Neural cell (in vitro differentiated cells): ENCODE data around the gene MST1. TPM values are rescaled to one million over a fixed set of nuclear protein-coding genes. Genes with fewer than 3 reads are reported as not detected.

Source experiments
- H2AFZ ChIP-seq: fragments of 200-600, 300-800 bp; sonication (generic), shearing (Covaris generic); 2 replicates; pipeline ENCODE4 v1.6.0; 2014; ENCODE audit warnings: low read depth, mild to moderate bottlenecking, antibody characterized with exemption, low read length, moderate library complexity
- H3F3A ChIP-seq: fragments of 200-600 bp; shearing (Covaris generic); 2 replicates; pipeline ENCODE4 v1.6.1; 2016; ENCODE audit warnings: mild to moderate bottlenecking, moderate library complexity, mixed read lengths, antibody characterized with exemption, low read length; ENCODE audit not compliant: insufficient read depth, poor library complexity, severe bottlenecking
- H3K27ac ChIP-seq: fragments of 200-600, 300-800 bp; sonication (generic), shearing (Covaris generic); 2 replicates; pipeline ENCODE4 v1.5.1; 2014; ENCODE audit warnings: mild to moderate bottlenecking, low read length, moderate library complexity
- H3K27me3 ChIP-seq: fragments of 300-800, 200-600 bp; sonication (generic), shearing (Covaris generic); 2 replicates; pipeline ENCODE4 v1.6.0; 2014; ENCODE audit warnings: mild to moderate bottlenecking, low read depth, low read length, moderate library complexity; ENCODE audit not compliant: insufficient read depth
- H3K36me3 ChIP-seq: fragments of 300-800, 200-600 bp; sonication (generic), shearing (Covaris generic); 2 replicates; pipeline ENCODE4 v1.5.1; 2014; ENCODE audit warnings: mild to moderate bottlenecking, antibody characterized with exemption, low read length, moderate library complexity; ENCODE audit not compliant: insufficient read depth
- H3K4me2 ChIP-seq: fragments of 300-800, 200-600 bp; sonication (generic), shearing (Covaris generic); 2 replicates; pipeline ENCODE4 v1.6.0; 2014; ENCODE audit warnings: mild to moderate bottlenecking, low read length
- H3K4me3 ChIP-seq: fragments of 300-800, 200-600 bp; sonication (generic), shearing (Covaris generic); 2 replicates; pipeline ENCODE4 v1.5.1; 2014; ENCODE audit warnings: mild to moderate bottlenecking, low read length, moderate library complexity
- H3K79me2 ChIP-seq: fragments of 200-600 bp; shearing (Covaris generic); replicated peaks from 2 replicates; pipeline ENCODE4 v1.6.0; 2014; ENCODE audit warnings: mild to moderate bottlenecking, low read length, moderate library complexity; ENCODE audit not compliant: insufficient read depth
- H3K9ac ChIP-seq: fragments of 300-800, 200-600 bp; sonication (generic), shearing (Covaris generic); 2 replicates; pipeline ENCODE4 v1.6.1; 2016; ENCODE audit warnings: mild to moderate bottlenecking, low read length, mixed read lengths
- H3K9me2 ChIP-seq: fragments of 200-600 bp; shearing (Covaris generic); 2 replicates; pipeline ENCODE4 v1.6.1; 2016; ENCODE audit warnings: mild to moderate bottlenecking, low read length, mixed read lengths; ENCODE audit not compliant: insufficient read depth
- H3K9me3 ChIP-seq: fragments of 200-600, 300-800 bp; sonication (generic), shearing (Covaris generic); 2 replicates; pipeline ENCODE4 v1.6.1; 2016; ENCODE audit warnings: mild to moderate bottlenecking, mixed run types, low read length, moderate library complexity, mixed read lengths
- H4K20me1 ChIP-seq: fragments of 200-600 bp; shearing (Covaris generic); 2 replicates; pipeline ENCODE4 v1.6.1; 2016; ENCODE audit warnings: mild to moderate bottlenecking, mixed run types; ENCODE audit not compliant: insufficient read depth
- EP300 ChIP-seq: fragments of 450-650 bp; conservative IDR thresholded peaks from 2 replicates; pipeline ENCODE4 v1.6.1; 2014; ENCODE audit warnings: antibody characterized with exemption, mild to moderate bottlenecking, moderate library complexity; ENCODE audit not compliant: poor library complexity, severe bottlenecking
- EZH2 ChIP-seq: fragments of 200-600, 300-800 bp; shearing (Covaris generic), sonication (generic); IDR thresholded peaks from 2 replicates; pipeline ENCODE4 v1.6.1; 2014; ENCODE audit warnings: antibody characterized with exemption, low read length, borderline replicate concordance, mild to moderate bottlenecking; ENCODE audit not compliant: insufficient read depth, poor library complexity, severe bottlenecking
- MXI1 ChIP-seq: fragments of 450-650 bp; conservative IDR thresholded peaks from 2 replicates; pipeline ENCODE4 v1.6.1; 2014; ENCODE audit warnings: antibody characterized with exemption, mild to moderate bottlenecking; ENCODE audit not compliant: poor library complexity, severe bottlenecking
- POLR2AphosphoS5 ChIP-seq: IDR thresholded peaks from 2 replicates; pipeline ENCODE4 v1.6.1; 2012
- RAD21 ChIP-seq: fragments of 450-650 bp; conservative IDR thresholded peaks from 2 replicates; pipeline ENCODE4 v1.6.1; 2014; ENCODE audit warnings: antibody characterized with exemption, mild to moderate bottlenecking, moderate library complexity
- SMC3 ChIP-seq: fragments of 450-650 bp; conservative IDR thresholded peaks from 2 replicates; pipeline ENCODE4 v1.6.1; 2014; ENCODE audit warnings: antibody characterized with exemption, mild to moderate bottlenecking, moderate library complexity; ENCODE audit not compliant: poor library complexity
- TAF1 ChIP-seq: IDR thresholded peaks from 2 replicates; pipeline ENCODE4 v1.6.1; 2012; ENCODE audit warnings: low read depth
- polyA plus RNA-seq: library from polyadenylated mRNA; depleted of rRNA; stranded (reverse); fragments of >200 nt; gene quantifications from 2 replicates; pipeline ENCODE4 v1.2.3, GENCODE V29; 2014
- TF ChIP-seq, protein P1 (sequence below): fragments of 450-650 bp; IDR thresholded peaks from 2 replicates; pipeline ENCODE4 v1.5.1; 2014; ENCODE audit warnings: antibody characterized with exemption, mild to moderate bottlenecking, moderate library complexity; ENCODE audit not compliant: poor library complexity, severe bottlenecking
- TF ChIP-seq, protein P2 (sequence below): IDR thresholded peaks from 2 replicates; pipeline ENCODE4 v1.6.1; 2012; ENCODE audit warnings: borderline replicate concordance

The MST1 gene
- polyA plus RNA-seq, 1 donor from 2014 or later, result 64.0 TPM

DNA sequence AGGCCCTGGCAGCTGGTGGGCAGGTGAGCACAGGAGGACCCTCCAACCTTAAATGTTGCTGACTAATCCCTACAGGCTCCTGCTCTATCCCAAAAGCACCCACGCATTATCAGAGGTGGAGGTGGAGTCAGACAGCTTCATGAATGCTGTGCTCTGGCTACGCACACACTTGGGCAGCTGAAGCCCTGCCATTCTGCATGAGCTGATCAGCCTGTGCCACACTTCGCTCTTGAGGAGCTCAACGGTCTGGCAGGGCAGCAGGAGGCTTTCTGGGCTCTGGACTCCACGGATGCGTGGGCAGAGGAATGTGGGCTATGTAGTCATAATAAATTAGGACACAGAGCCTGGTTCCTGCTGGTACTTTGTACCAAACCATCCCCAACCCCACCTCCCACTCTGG lies 6.1 kb downstream of the MST1 start:
- no peaks in the 10 kb centered on the region for H3K9me2 ChIP-seq
- no peak overlapping the region for H3K4me2 ChIP-seq
- no peak overlapping the region for H3K27ac ChIP-seq
- H3F3A ChIP-seq, result no peaks in the 10 kb centered on the region
- H3K36me3 ChIP-seq, result no peaks in the 10 kb centered on the region
- H3K9ac ChIP-seq, result no peak overlapping the region
- no peaks in the 10 kb centered on the region for H3K27me3 ChIP-seq
- H4K20me1 ChIP-seq, result no peaks in the 10 kb centered on the region
- no peak overlapping the region for H3K4me3 ChIP-seq
- TF ChIP-seq POLR2AphosphoS5 (no peak), RAD21 (no peak), EZH2 (no peak), EP300 (no peak), MXI1 (no peak), TAF1 (no peak), SMC3 (no peak)
- TF ChIP-seq, protein P1, sequence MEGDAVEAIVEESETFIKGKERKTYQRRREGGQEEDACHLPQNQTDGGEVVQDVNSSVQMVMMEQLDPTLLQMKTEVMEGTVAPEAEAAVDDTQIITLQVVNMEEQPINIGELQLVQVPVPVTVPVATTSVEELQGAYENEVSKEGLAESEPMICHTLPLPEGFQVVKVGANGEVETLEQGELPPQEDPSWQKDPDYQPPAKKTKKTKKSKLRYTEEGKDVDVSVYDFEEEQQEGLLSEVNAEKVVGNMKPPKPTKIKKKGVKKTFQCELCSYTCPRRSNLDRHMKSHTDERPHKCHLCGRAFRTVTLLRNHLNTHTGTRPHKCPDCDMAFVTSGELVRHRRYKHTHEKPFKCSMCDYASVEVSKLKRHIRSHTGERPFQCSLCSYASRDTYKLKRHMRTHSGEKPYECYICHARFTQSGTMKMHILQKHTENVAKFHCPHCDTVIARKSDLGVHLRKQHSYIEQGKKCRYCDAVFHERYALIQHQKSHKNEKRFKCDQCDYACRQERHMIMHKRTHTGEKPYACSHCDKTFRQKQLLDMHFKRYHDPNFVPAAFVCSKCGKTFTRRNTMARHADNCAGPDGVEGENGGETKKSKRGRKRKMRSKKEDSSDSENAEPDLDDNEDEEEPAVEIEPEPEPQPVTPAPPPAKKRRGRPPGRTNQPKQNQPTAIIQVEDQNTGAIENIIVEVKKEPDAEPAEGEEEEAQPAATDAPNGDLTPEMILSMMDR, result no peak
- TF ChIP-seq, protein P2, sequence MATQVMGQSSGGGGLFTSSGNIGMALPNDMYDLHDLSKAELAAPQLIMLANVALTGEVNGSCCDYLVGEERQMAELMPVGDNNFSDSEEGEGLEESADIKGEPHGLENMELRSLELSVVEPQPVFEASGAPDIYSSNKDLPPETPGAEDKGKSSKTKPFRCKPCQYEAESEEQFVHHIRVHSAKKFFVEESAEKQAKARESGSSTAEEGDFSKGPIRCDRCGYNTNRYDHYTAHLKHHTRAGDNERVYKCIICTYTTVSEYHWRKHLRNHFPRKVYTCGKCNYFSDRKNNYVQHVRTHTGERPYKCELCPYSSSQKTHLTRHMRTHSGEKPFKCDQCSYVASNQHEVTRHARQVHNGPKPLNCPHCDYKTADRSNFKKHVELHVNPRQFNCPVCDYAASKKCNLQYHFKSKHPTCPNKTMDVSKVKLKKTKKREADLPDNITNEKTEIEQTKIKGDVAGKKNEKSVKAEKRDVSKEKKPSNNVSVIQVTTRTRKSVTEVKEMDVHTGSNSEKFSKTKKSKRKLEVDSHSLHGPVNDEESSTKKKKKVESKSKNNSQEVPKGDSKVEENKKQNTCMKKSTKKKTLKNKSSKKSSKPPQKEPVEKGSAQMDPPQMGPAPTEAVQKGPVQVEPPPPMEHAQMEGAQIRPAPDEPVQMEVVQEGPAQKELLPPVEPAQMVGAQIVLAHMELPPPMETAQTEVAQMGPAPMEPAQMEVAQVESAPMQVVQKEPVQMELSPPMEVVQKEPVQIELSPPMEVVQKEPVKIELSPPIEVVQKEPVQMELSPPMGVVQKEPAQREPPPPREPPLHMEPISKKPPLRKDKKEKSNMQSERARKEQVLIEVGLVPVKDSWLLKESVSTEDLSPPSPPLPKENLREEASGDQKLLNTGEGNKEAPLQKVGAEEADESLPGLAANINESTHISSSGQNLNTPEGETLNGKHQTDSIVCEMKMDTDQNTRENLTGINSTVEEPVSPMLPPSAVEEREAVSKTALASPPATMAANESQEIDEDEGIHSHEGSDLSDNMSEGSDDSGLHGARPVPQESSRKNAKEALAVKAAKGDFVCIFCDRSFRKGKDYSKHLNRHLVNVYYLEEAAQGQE, result no peak
- H2AFZ ChIP-seq, result no peak overlapping the region
- H3K9me3 ChIP-seq, result no peaks in the 10 kb centered on the region
- H3K79me2 ChIP-seq, result no peaks in the 10 kb centered on the region

DNA sequence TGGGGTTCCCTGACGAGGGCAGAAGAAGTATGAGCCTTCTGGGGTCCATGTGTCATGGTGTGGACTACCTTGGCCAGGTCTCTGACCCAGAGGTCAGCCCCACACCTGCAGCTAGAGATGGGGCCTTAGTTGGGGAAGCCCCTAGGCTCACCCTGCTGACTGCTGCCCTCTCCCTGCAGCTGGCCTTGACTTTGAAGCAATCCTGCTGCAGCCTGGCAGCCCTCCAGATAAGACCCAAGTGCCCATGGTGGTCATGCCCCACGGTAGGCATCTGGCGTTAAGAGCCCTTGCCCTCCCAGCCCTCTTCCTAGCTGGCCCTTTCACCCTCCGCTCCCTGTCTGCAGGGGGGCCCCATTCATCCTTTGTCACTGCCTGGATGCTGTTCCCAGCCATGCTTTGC lies 7.7 kb downstream of the MST1 start:
- TF ChIP-seq POLR2AphosphoS5 (no peak), RAD21 (no peak), TAF1 (no peak), SMC3 (no peak), EZH2 (no peak), EP300 (no peak), MXI1 (no peak)
- TF ChIP-seq, protein P1, result no peak
- TF ChIP-seq, protein P2, result no peak
- no peak overlapping the region for H3K9ac ChIP-seq
- no peak overlapping the region for H3K27ac ChIP-seq
- H3K9me2 ChIP-seq, result no peaks in the 10 kb centered on the region
- no peaks in the 10 kb centered on the region for H3K27me3 ChIP-seq
- no peak overlapping the region for H3K4me3 ChIP-seq
- H3K36me3 ChIP-seq, result no peaks in the 10 kb centered on the region
- H3K79me2 ChIP-seq, result no peaks in the 10 kb centered on the region
- no peaks in the 10 kb centered on the region for H3F3A ChIP-seq
- H3K4me2 ChIP-seq, result no peak overlapping the region
- H3K9me3 ChIP-seq, result no peaks in the 10 kb centered on the region
- H4K20me1 ChIP-seq, result no peaks in the 10 kb centered on the region
- no peak overlapping the region for H2AFZ ChIP-seq
